NCI-H2107 treated with DMSO at 0.1 percent for 48 hours (cell line): ENCODE results near the gene CNTN2.

Source experiments
- DNase-seq: peaks from one replicate; lab custom pipeline; 2025; ENCODE audit not compliant: unreplicated experiment; lab: John Stamatoyannopoulos, UW

The CNTN2 gene

GRCh38 chr1:205020466-205020865 lies 22.5 kb upstream of the CNTN2 start:
- no peak for DNase-seq

GRCh38 chr1:205024679-205025078 lies 18.3 kb upstream of the CNTN2 start:
- no peak for DNase-seq

GRCh38 chr1:205025239-205025638 lies 17.8 kb upstream of the CNTN2 start:
- no peak for DNase-seq

GRCh38 chr1:205026181-205026580 lies 16.8 kb upstream of the CNTN2 start:
- no peak for DNase-seq

- DNase-seq: no peak
Observed at GRCh38 chr1:205028390-205028789, 14.6 kb upstream of the CNTN2 start.

- no peak for DNase-seq
Observed at GRCh38 chr1:205028924-205029323, 14.1 kb upstream of the CNTN2 start.

- no peak for DNase-seq
Observed at GRCh38 chr1:205030241-205030640, 12.8 kb upstream of the CNTN2 start.

GRCh38 chr1:205030896-205031295 lies 12.1 kb upstream of the CNTN2 start:
- DNase-seq: peak; percentile 32

- DNase-seq: peak; percentile 19
Observed at GRCh38 chr1:205032508-205032907, 10.5 kb upstream of the CNTN2 start.

- DNase-seq: no peak
Observed at GRCh38 chr1:205037539-205037938, 5.5 kb upstream of the CNTN2 start.

- DNase-seq: no peak
Observed at GRCh38 chr1:205038132-205038786, 4.8 kb upstream of the CNTN2 start.

GRCh38 chr1:205041001-205041715 lies 1.9 kb upstream of the CNTN2 start:
- DNase-seq: no peak

- no peak for DNase-seq
Observed at GRCh38 chr1:205041998-205042910, 758 bp upstream of the CNTN2 start.

GRCh38 chr1:205043866-205044265 lies 854 bp downstream of the CNTN2 start:
- no peak for DNase-seq

GRCh38 chr1:205044741-205045140 lies 1.7 kb downstream of the CNTN2 start:
- DNase-seq: no peak

GRCh38 chr1:205045146-205045545 lies 2.1 kb downstream of the CNTN2 start:
- DNase-seq: no peak

- DNase-seq: no peak
Observed at GRCh38 chr1:205046870-205047269, 3.9 kb downstream of the CNTN2 start.

GRCh38 chr1:205047764-205048231 lies 4.8 kb downstream of the CNTN2 start:
- no peak for DNase-seq

GRCh38 chr1:205048382-205048781 lies 5.4 kb downstream of the CNTN2 start:
- no peak for DNase-seq

- no peak for DNase-seq
Observed at GRCh38 chr1:205049479-205049878, 6.5 kb downstream of the CNTN2 start.

- DNase-seq: peak; percentile 67
Observed at GRCh38 chr1:205052690-205053089, 9.7 kb downstream of the CNTN2 start.

- no peak for DNase-seq
Observed at GRCh38 chr1:205053296-205053695, 10.3 kb downstream of the CNTN2 start.
